IMR-90 (cell line): Measurements from ENCODE around the gene TARS3. TPM values are rescaled to one million over a fixed set of nuclear protein-coding genes. Genes with fewer than 3 reads are reported as not detected.

Source experiments
- ATAC-seq: fragments of 200-7000 bp; cut with Tn5 transposase; 2 replicates; pipeline ENCODE4 v1.9.1; 2020; ENCODE audit warnings: low read depth, mild to moderate bottlenecking, moderate library complexity
- BruUV-seq: library from RNA; stranded (reverse); fragments of 400-500 nt; replicated peaks from 2 replicates; lab custom pipeline; 2021; lab: Mats Ljungman, UMichigan
- CTCF ChIA-PET: fragments of 300-600 bp; formaldehyde crosslinking; extraction: SDS; loops from one replicate; lab custom pipeline; 2021; ENCODE audit warnings: antibody characterized with exemption; lab: Yijun Ruan, JAX
- POLR2A ChIA-PET: fragments of 300-600 bp; sonication (Branson Sonifier 250); formaldehyde crosslinking; loops from one replicate; lab custom pipeline; 2022; ENCODE audit warnings: antibody characterized with exemption; ENCODE audit not compliant: unreplicated experiment; lab: Charles Lee
- DNase-seq: peaks from one replicate; pipeline ENCODE4 v3.0.0; 2013
- H2AFZ ChIP-seq: replicated peaks from 2 replicates; pipeline ENCODE3; 2013; ENCODE audit warnings: low read length, mild to moderate bottlenecking; ENCODE audit not compliant: poor library complexity
- H2AK5ac ChIP-seq: 2 replicates; pipeline ENCODE4 v1.6.1; 2013; ENCODE audit warnings: low read depth, low read length, inconsistent platforms
- H2AK9ac ChIP-seq: replicated peaks from 2 replicates; pipeline ENCODE3; 2013; ENCODE audit warnings: mild to moderate bottlenecking, low read depth, low read length, moderate library complexity; ENCODE audit not compliant: poor library complexity
- H2BK120ac ChIP-seq: 2 replicates; pipeline ENCODE4 v1.6.1; 2013; ENCODE audit warnings: low read depth, low read length, inconsistent platforms
- H2BK15ac ChIP-seq: 3 replicates; pipeline ENCODE4 v1.6.1; 2013; ENCODE audit warnings: low read depth, low read length, inconsistent platforms
- H2BK20ac ChIP-seq: 2 replicates; pipeline ENCODE4 v1.6.1; 2013; ENCODE audit warnings: low read depth, mild to moderate bottlenecking, inconsistent platforms, low read length, moderate library complexity
- H2BK5ac ChIP-seq: 2 replicates; pipeline ENCODE4 v1.6.1; 2013; ENCODE audit warnings: mild to moderate bottlenecking, low read depth, low read length, inconsistent platforms; ENCODE audit not compliant: poor library complexity, severe bottlenecking
- H3K14ac ChIP-seq: replicated peaks from 2 replicates; pipeline ENCODE4 v1.6.1; 2013; ENCODE audit warnings: low read depth, low read length, inconsistent platforms
- H3K18ac ChIP-seq: 2 replicates; pipeline ENCODE4 v1.6.1; 2013; ENCODE audit warnings: low read depth, low read length, control low read depth
- H3K23ac ChIP-seq: 2 replicates; pipeline ENCODE4 v1.6.1; 2013; ENCODE audit warnings: low read depth, low read length, inconsistent platforms
- H3K27ac ChIP-seq: 2 replicates; pipeline ENCODE4 v1.5.1; 2013; ENCODE audit warnings: mild to moderate bottlenecking, control low read depth, low read length; ENCODE audit not compliant: insufficient read depth
- H3K27me3 ChIP-seq: 2 replicates; pipeline ENCODE4 v1.6.1; 2013; ENCODE audit warnings: low read length; ENCODE audit not compliant: control insufficient read depth, insufficient read depth
- H3K36me3 ChIP-seq: 2 replicates; pipeline ENCODE4 v1.6.1; 2013; ENCODE audit warnings: low read length, mixed read lengths; ENCODE audit not compliant: control insufficient read depth, insufficient read depth
- H3K4ac ChIP-seq: 2 replicates; pipeline ENCODE4 v1.6.1; 2013; ENCODE audit warnings: low read depth, low read length, inconsistent platforms
- H3K4me1 ChIP-seq: 2 replicates; pipeline ENCODE4 v1.6.1; 2013; ENCODE audit warnings: low read length, mixed read lengths; ENCODE audit not compliant: control insufficient read depth, insufficient read depth
- H3K4me2 ChIP-seq: 2 replicates; pipeline ENCODE4 v1.6.1; 2013; ENCODE audit warnings: low read depth, mild to moderate bottlenecking, control low read depth, low read length, moderate library complexity
- H3K4me3 ChIP-seq: 2 replicates; pipeline ENCODE4 v1.5.1; 2013; ENCODE audit warnings: low read depth, mild to moderate bottlenecking, control low read depth, low read length, moderate library complexity; ENCODE audit not compliant: insufficient read depth
- H3K56ac ChIP-seq: 2 replicates; pipeline ENCODE4 v1.6.1; 2013; ENCODE audit warnings: low read length, inconsistent platforms; ENCODE audit not compliant: insufficient read depth; ENCODE audit errors: extremely low read depth
- H3K79me1 ChIP-seq, 2 experiments: 2 replicates each; pipeline ENCODE4 v1.6.1; 2013; ENCODE audit warnings: low read length in 2 of 2, inconsistent platforms in 1 of 2, low read depth in 1 of 2
- H3K9ac ChIP-seq: 2 replicates; pipeline ENCODE4 v1.6.1; 2013; ENCODE audit warnings: low read depth, low read length, control low read depth
- H3K9me1 ChIP-seq: 2 replicates; pipeline ENCODE4 v1.6.1; 2013; ENCODE audit warnings: low read length, inconsistent platforms; ENCODE audit not compliant: insufficient read depth
- H3K9me3 ChIP-seq: 2 replicates; pipeline ENCODE4 v1.6.1; 2013; ENCODE audit warnings: low read length; ENCODE audit not compliant: control insufficient read depth, insufficient read depth
- H4K20me1 ChIP-seq: 2 replicates; pipeline ENCODE4 v1.6.1; 2013; ENCODE audit warnings: low read length, inconsistent platforms; ENCODE audit not compliant: insufficient read depth
- H4K5ac ChIP-seq: 2 replicates; pipeline ENCODE4 v1.6.1; 2013; ENCODE audit warnings: mild to moderate bottlenecking, low read depth, low read length, control low read depth
- H4K8ac ChIP-seq, 2 experiments: 2 replicates each; pipeline ENCODE4 v1.6.1; 2013; ENCODE audit warnings: low read depth in 2 of 2, low read length in 2 of 2, control low read depth in 1 of 2, inconsistent platforms in 1 of 2
- H4K91ac ChIP-seq: 2 replicates; pipeline ENCODE4 v1.6.1; 2013; ENCODE audit warnings: low read depth, low read length, inconsistent platforms; ENCODE audit not compliant: insufficient read depth
- BHLHE40 ChIP-seq: fragments of 150-350 bp; IDR thresholded peaks from 2 replicates; pipeline ENCODE4 v1.6.1; 2016; ENCODE audit warnings: mild to moderate bottlenecking, low read depth, low read length
- CEBPB ChIP-seq: IDR thresholded peaks from 2 replicates; pipeline ENCODE4 v1.6.1; 2012; ENCODE audit warnings: low read depth, low read length, improper control_type of control experiment
- CHD1 ChIP-seq: IDR thresholded peaks from 2 replicates; pipeline ENCODE4 v1.6.1; 2012; ENCODE audit warnings: low read depth, low read length, improper control_type of control experiment
- CTCF ChIP-seq: conservative IDR thresholded peaks from 2 replicates; pipeline ENCODE4 v1.5.1; 2012; ENCODE audit warnings: mild to moderate bottlenecking, low read depth, low read length, improper control_type of control experiment
- ELK1 ChIP-seq: fragments of 150-350 bp; IDR thresholded peaks from 2 replicates; pipeline ENCODE4 v1.6.1; 2016; ENCODE audit warnings: low read depth, mild to moderate bottlenecking, low read length, moderate library complexity, borderline replicate concordance
- FOS ChIP-seq: fragments of 150-350 bp; IDR thresholded peaks from 2 replicates; pipeline ENCODE4 v1.6.1; 2016; ENCODE audit warnings: low read depth, low read length
- MAFK ChIP-seq: IDR thresholded peaks from 2 replicates; pipeline ENCODE4 v1.6.1; 2012; ENCODE audit warnings: low read depth, low read length, improper control_type of control experiment
- MAZ ChIP-seq: IDR thresholded peaks from 2 replicates; pipeline ENCODE4 v1.6.1; 2012; ENCODE audit warnings: low read depth, mild to moderate bottlenecking, low read length, improper control_type of control experiment, moderate library complexity, borderline replicate concordance
- MXI1 ChIP-seq: IDR thresholded peaks from 2 replicates; pipeline ENCODE4 v1.6.1; 2012; ENCODE audit warnings: low read depth, mild to moderate bottlenecking, low read length, moderate library complexity, borderline replicate concordance
- NFE2L2 ChIP-seq: fragments of 150-350 bp; IDR thresholded peaks from 2 replicates; pipeline ENCODE4 v1.6.1; 2016; ENCODE audit warnings: low read depth, mild to moderate bottlenecking, low read length
- POLR2A ChIP-seq: IDR thresholded peaks from 2 replicates; pipeline ENCODE4 v1.6.1; 2012; ENCODE audit warnings: mild to moderate bottlenecking, low read depth, low read length
- RAD21 ChIP-seq: IDR thresholded peaks from 2 replicates; pipeline ENCODE4 v1.6.1; 2012; ENCODE audit warnings: low read length, improper control_type of control experiment
- RCOR1 ChIP-seq: IDR thresholded peaks from 2 replicates; pipeline ENCODE4 v1.6.1; 2012; ENCODE audit warnings: mild to moderate bottlenecking, low read length, improper control_type of control experiment; ENCODE audit not compliant: insufficient replicate concordance
- RFX5 ChIP-seq: IDR thresholded peaks from 2 replicates; pipeline ENCODE4 v1.8.0; 2012; ENCODE audit warnings: low read depth, mild to moderate bottlenecking, low read length, moderate library complexity
- SMC3 ChIP-seq: fragments of 150-350 bp; IDR thresholded peaks from 2 replicates; pipeline ENCODE4 v1.6.1; 2016; ENCODE audit warnings: low read depth, mild to moderate bottlenecking, antibody characterized with exemption, low read length, moderate library complexity
- WGBS, 2 experiments: methylation state at CpG; one replicate each; pipeline versions ENCODE4 v1.1.5 to v1.1.7; 2013; ENCODE audit warnings: missing lambda C conversion rate in 2 of 2; ENCODE audit not compliant: insufficient read length in 1 of 2; ENCODE audit errors: extremely low coverage in 2 of 2; 5-methylcytosine and 5-hydroxymethylcytosine counted together
- dilution Hi-C: fragments of 300-500 bp; cut with HindIII; formaldehyde crosslinking; loops from one replicate; pipeline ENCODE4 v1.14.3; 2018; ENCODE audit warnings: low sequenced_read_pairs; ENCODE audit not compliant: unreplicated experiment
- in situ Hi-C: fragments of 300-500 bp; cut with MboI; formaldehyde crosslinking; loops from 3 replicates; pipeline ENCODE4 v1.14.3; 2019; ENCODE audit warnings: low sequenced_read_pairs, inconsistent platforms, mixed read lengths
- intact Hi-C: fragments of 100-400 bp; cut with micrococcal nuclease; formaldehyde crosslinking; loops from 2 replicates; pipeline ENCODE4 v1.10.0; 2022
- polyA plus RNA-seq, 3 experiments: library from polyadenylated mRNA; depleted of rRNA; stranded (reverse); fragments of >200 nt; gene quantifications; 2 replicates each; pipeline ENCODE4 v1.2.3, GENCODE V29; 2012; ENCODE audit warnings: low replicate concordance in 1 of 3
- total RNA-seq: library from RNA; depleted of rRNA; stranded (reverse); fragments of >200 nt; gene quantifications from 2 replicates; pipeline ENCODE4 v1.2.3, GENCODE V29; 2012
- TF ChIP-seq, protein P1 (sequence below): fragments of 150-350 bp; IDR thresholded peaks from 2 replicates; pipeline ENCODE4 v1.6.1; 2017; ENCODE audit warnings: mild to moderate bottlenecking, antibody characterized with exemption, low read length, low read depth

The TARS3 gene
- total and polyA plus RNA-seq, 2 of the 4 experiments (the other 2 are of a cell fraction) = 3.4 to 9.3 TPM

- in situ Hi-C loops = no loop called here
- Histone ChIP-seq H2BK20ac (no peak overlapping the region), H3K23ac (no peak overlapping the region), H3K4ac (no peak overlapping the region), H2BK5ac (no peak overlapping the region), H3K56ac (no peak overlapping the region), H3K4me3 (no peak overlapping the region), H3K9me3 (no peaks in the 10 kb centered on the region), H3K4me1 (peaks cover 3% of the 10 kb centered on the region), H2AK5ac (no peak overlapping the region), H3K4me2 (no peak overlapping the region), H3K27me3 (peaks cover 3% of the 10 kb centered on the region; the same call in 1 of the 2 replicates), H4K91ac (no peak overlapping the region), H2BK15ac (no peak overlapping the region), H3K14ac (no peak overlapping the region), H2AK9ac (no peak overlapping the region), H4K20me1 (no peaks in the 10 kb centered on the region), H4K8ac (no peak overlapping the region), H3K27ac (no peak overlapping the region), H3K9ac (no peak overlapping the region), H2BK120ac (no peak overlapping the region), H3K79me1 (no peaks in the 10 kb centered on the region), H2AFZ (no peak overlapping the region), H3K9me1 (0 out of 2 replicates have a peak, but pooled peaks cover 2% of the 10 kb centered on the region), H3K18ac (no peak overlapping the region), H4K5ac (no peak overlapping the region), H3K36me3 (no peaks in the 10 kb centered on the region)
- ChIA-PET CTCF (no interaction called here), POLR2A (no interaction called here)
- intact Hi-C loops = no loop called here
- no TSS peak for BruUV-seq
- ATAC-seq (no peak), DNase-seq (no peak)
- no peak for TF ChIP-seq ELK1
- TF ChIP-seq BHLHE40 = no peak
- TF ChIP-seq MAZ = no peak
- TF ChIP-seq CEBPB = no peak
- TF ChIP-seq, protein P1, sequence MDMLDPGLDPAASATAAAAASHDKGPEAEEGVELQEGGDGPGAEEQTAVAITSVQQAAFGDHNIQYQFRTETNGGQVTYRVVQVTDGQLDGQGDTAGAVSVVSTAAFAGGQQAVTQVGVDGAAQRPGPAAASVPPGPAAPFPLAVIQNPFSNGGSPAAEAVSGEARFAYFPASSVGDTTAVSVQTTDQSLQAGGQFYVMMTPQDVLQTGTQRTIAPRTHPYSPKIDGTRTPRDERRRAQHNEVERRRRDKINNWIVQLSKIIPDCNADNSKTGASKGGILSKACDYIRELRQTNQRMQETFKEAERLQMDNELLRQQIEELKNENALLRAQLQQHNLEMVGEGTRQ = no peak
- TF ChIP-seq MAFK = no peak
- TF ChIP-seq RCOR1 = no peak
- TF ChIP-seq MXI1 = no peak
- TF ChIP-seq FOS = no peak
- TF ChIP-seq CTCF = no peak
- TF ChIP-seq RAD21 = no peak
- TF ChIP-seq NFE2L2 = no peak
- no peak for TF ChIP-seq POLR2A
- TF ChIP-seq SMC3 = no peak
- no peak for TF ChIP-seq CHD1
- TF ChIP-seq RFX5 = no peak
- WGBS, 2 experiments = 78% methylated on average over 6 of the region's 11 CpGs; no CpG with 5 or more reads in 1 of the 2 experiments
- dilution Hi-C loops = no loop called here
Observed at GRCh38 chr15:101614761-101615160, 109.5 kb downstream of the TARS3 start.
